Natural killer cell (primary cell): ENCODE data around the gene PDE9A. TPM values are rescaled to one million over a fixed set of nuclear protein-coding genes. Genes with fewer than 3 reads are reported as not detected.
"Not testable (repeated sequence)": the region's sequence is repeated elsewhere in the genome, so short reads cannot be mapped to it uniquely, and the experiment has no call there.

ENCODE experiments used
- ATAC-seq, 3 donors: fragments of 150-1000 bp in 2 of 3; fragments of 200-7000 bp in 1 of 3; cut with Tn5 transposase; 1 replicate in 1 of 3; 2 replicates in 2 of 3; pipeline ENCODE4 v1.10.0; 2021; ENCODE audit warnings: mild to moderate bottlenecking in 2 of 3, moderate library complexity in 2 of 3
- DNase-seq, 2 donors: peaks; one replicate each; pipeline versions ENCODE4 v3.0.0 to v3.0.0-alpha.2; 2013 to 2021; ENCODE audit warnings: mixed read lengths in 1 of 2
- H3K27ac ChIP-seq: one replicate; pipeline ENCODE4 v1.5.1; 2013; ENCODE audit warnings: mild to moderate bottlenecking, low read length
- H3K27me3 ChIP-seq: one replicate; pipeline ENCODE4 v1.6.1; 2013; ENCODE audit warnings: low read length; ENCODE audit not compliant: control insufficient read depth, insufficient read depth
- H3K36me3 ChIP-seq: one replicate; pipeline ENCODE4 v1.6.1; 2013; ENCODE audit warnings: low read length; ENCODE audit not compliant: control insufficient read depth, insufficient read depth
- H3K4me1 ChIP-seq: one replicate; pipeline ENCODE4 v1.6.1; 2013; ENCODE audit warnings: low read length; ENCODE audit not compliant: control insufficient read depth, insufficient read depth
- H3K4me3 ChIP-seq: one replicate; pipeline ENCODE4 v1.5.1; 2013; ENCODE audit warnings: low read length
- H3K9me3 ChIP-seq: one replicate; pipeline ENCODE4 v1.6.1; 2013; ENCODE audit warnings: low read length; ENCODE audit not compliant: control insufficient read depth, insufficient read depth
- H3K27ac Mint-ChIP-seq, 2 donors: one replicate each; pipeline ENCODE4 v1.8.0; 2022; ENCODE audit warnings: mild to moderate bottlenecking in 2 of 2, mixed read lengths in 2 of 2, moderate library complexity in 1 of 2
- H3K27me3 Mint-ChIP-seq, 2 donors: one replicate each; pipeline ENCODE4 v1.8.0; 2022; ENCODE audit warnings: low read depth in 2 of 2, mixed read lengths in 2 of 2
- H3K36me3 Mint-ChIP-seq: one replicate; pipeline ENCODE4 v1.8.0; 2022; ENCODE audit warnings: mixed read lengths
- H3K4me1 Mint-ChIP-seq, 2 donors: one replicate each; pipeline ENCODE4 v1.8.0; 2022; ENCODE audit warnings: mixed read lengths in 2 of 2
- H3K4me3 Mint-ChIP-seq: one replicate; pipeline ENCODE4 v1.8.0; 2022; ENCODE audit warnings: mild to moderate bottlenecking, moderate library complexity, mixed read lengths
- H3K9me3 Mint-ChIP-seq, 2 donors: one replicate each; pipeline ENCODE4 v1.8.0; 2022; ENCODE audit warnings: mixed read lengths in 2 of 2
- WGBS: methylation state at CpG from one replicate; pipeline ENCODE4 v1.1.7; 2013; ENCODE audit warnings: missing lambda C conversion rate; ENCODE audit not compliant: insufficient coverage; 5-methylcytosine and 5-hydroxymethylcytosine counted together
- intact Hi-C: fragments of 100-400 bp; cut with micrococcal nuclease; formaldehyde crosslinking; loops from one replicate; pipeline ENCODE4 v1.14.2; 2022
- total RNA-seq, 4 donors: library from RNA; stranded (reverse); fragments of 120-200 nt in 1 of 4; gene quantifications; one replicate each; pipeline versions ENCODE4 v1.2.3 to v1.2.4, GENCODE V29; 2013 to 2022
- TF ChIP-seq, protein P1 (sequence below): fragments of 200-600 bp; IDR thresholded peaks from one replicate; pipeline ENCODE4 v1.8.0; 2022; ENCODE audit warnings: antibody characterized with exemption

The PDE9A gene
- total RNA-seq, 3 donors from 2014 or later (not counting 1 experiment from before 2014, with no cell fraction given), result 1.0 to 4.1 (median 1.2) TPM

DNA sequence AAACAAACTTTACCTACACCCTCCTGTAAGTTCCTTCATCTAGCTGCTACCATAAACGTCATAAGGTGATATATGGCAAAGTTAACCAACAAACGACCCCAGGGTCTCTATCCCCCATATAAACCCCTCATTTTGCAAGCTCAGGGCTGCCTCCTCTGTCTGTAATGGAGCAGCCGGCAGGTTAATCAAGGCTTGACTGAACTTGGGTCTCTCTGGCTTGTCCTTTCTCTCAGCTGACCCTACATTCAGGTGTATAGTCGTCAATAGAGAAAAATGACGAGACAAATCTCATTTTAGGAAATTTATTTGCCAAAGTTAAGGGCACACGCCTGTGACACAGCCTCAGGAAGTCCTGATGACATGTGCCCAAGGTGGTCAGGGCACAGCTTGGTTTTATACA lies 158.5 kb downstream of the PDE9A start:
- H3K9me3 ChIP-seq, result no peaks in the 10 kb centered on the region

DNA sequence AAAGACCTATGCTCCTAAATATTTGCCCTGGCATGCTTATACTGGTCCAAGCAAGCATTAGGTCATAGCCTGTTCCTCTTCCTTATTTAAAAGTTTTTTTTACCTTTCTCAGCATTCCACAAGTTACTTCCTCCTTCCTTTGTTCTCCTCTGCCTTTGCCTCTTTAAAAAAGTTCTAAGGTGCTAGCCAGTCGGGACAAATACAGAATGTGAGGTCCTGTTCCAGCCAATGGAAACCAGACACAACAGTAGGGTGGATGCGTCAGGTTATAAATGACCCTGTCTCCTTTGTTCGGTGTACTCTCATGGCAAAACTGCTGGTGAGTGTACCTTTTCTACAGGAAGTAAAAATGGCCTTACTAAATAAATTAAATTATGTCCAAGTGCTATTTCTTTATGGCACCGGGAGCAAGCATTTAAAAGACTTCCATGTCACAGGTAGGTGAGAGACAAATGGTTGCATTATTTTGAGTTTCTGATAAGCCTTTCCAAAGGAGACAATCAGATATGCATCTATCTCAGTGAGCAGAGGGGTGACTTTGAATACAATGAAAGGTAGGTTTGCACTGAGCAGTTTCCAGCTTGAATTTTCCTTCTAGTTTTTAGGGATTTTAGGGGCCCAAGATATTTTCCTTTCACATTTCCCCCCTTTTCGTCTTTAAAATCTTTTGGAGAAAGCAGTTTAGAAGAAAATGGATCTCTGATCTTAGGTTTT lies 159.3 kb downstream of the PDE9A start:
- not testable (repeated sequence) for DNase-seq, H3K4me3 ChIP-seq, H3K36me3 ChIP-seq, H3K27ac Mint-ChIP-seq, H3K36me3 Mint-ChIP-seq, H3K9me3 ChIP-seq, H3K27me3 ChIP-seq, H3K9me3 Mint-ChIP-seq, H3K4me1 ChIP-seq, H3K4me3 Mint-ChIP-seq, ATAC-seq, H3K4me1 Mint-ChIP-seq, H3K27ac ChIP-seq
- 48% methylated on average over 4 of the region's 5 CpGs for WGBS
- H3K27me3 Mint-ChIP-seq, result peaks cover 11 to 43% of the 10 kb centered on the region in 2 donors
- intact Hi-C loops, result loop anchor here (10.0 kb wide), 1 partner anchor 128 kb away; no protein-coding TSS in a partner anchor

More for the DNA sequence above, 158.5 kb downstream of the PDE9A start:
- H3K4me1 ChIP-seq, result no peaks in the 10 kb centered on the region
- H3K9me3 Mint-ChIP-seq, result no peaks in the 10 kb centered on the region
- H3K36me3 ChIP-seq, result no peaks in the 10 kb centered on the region
- intact Hi-C loops, result loop anchor here (10.0 kb wide), 1 partner anchor 127 kb away; no protein-coding TSS in a partner anchor
- peaks cover 8 to 38% of the 10 kb centered on the region in 2 donors for H3K27me3 Mint-ChIP-seq
- H3K27ac ChIP-seq, result no peak overlapping the region
- no peaks in the 10 kb centered on the region for H3K4me1 Mint-ChIP-seq
- no peak overlapping the region for H3K4me3 Mint-ChIP-seq
- ATAC-seq (no peak), DNase-seq (no peak)
- H3K4me3 ChIP-seq, result no peak overlapping the region
- WGBS, result 80% methylated on average over 6 of the region's 6 CpGs
- H3K27ac Mint-ChIP-seq, result no peak overlapping the region
- no peaks in the 10 kb centered on the region for H3K27me3 ChIP-seq
- TF ChIP-seq, protein P1, sequence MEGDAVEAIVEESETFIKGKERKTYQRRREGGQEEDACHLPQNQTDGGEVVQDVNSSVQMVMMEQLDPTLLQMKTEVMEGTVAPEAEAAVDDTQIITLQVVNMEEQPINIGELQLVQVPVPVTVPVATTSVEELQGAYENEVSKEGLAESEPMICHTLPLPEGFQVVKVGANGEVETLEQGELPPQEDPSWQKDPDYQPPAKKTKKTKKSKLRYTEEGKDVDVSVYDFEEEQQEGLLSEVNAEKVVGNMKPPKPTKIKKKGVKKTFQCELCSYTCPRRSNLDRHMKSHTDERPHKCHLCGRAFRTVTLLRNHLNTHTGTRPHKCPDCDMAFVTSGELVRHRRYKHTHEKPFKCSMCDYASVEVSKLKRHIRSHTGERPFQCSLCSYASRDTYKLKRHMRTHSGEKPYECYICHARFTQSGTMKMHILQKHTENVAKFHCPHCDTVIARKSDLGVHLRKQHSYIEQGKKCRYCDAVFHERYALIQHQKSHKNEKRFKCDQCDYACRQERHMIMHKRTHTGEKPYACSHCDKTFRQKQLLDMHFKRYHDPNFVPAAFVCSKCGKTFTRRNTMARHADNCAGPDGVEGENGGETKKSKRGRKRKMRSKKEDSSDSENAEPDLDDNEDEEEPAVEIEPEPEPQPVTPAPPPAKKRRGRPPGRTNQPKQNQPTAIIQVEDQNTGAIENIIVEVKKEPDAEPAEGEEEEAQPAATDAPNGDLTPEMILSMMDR, result no peak
- H3K36me3 Mint-ChIP-seq, result no peaks in the 10 kb centered on the region

DNA sequence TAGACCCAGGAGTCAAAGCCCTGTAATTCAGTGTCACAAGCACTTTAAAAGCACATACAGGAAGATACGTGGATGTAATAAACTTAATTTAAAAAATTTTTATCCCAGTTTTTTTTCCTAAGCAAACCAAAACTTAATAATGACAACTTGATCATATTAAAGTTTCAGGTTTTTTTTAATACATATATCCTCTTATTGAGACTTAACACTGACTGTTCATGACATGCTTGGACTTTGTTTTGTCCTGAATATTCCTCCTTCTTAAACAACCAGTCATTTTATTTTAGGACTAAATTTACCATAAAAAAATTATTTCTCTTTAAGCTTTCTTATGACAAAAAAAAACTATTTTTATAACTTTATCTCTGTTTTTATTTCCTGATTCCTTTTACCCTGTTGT lies 161.8 kb downstream of the PDE9A start:
- no peak for DNase-seq
- Mint-ChIP-seq H3K27me3 (peaks cover 14 to 34% of the 10 kb centered on the region in 2 donors), H3K27ac (no peak overlapping the region), H3K4me1 (no peaks in the 10 kb centered on the region), H3K36me3 (no peaks in the 10 kb centered on the region), H3K4me3 (no peak overlapping the region), H3K9me3 (no peaks in the 10 kb centered on the region)
- WGBS, result no CpG with 5 or more reads among the region's 1 CpG
- H3K9me3 ChIP-seq, result no peaks in the 10 kb centered on the region
- no peak overlapping the region for H3K4me3 ChIP-seq
- H3K27me3 ChIP-seq, result peaks cover 4% of the 10 kb centered on the region
- TF ChIP-seq, protein P1, result no peak
- intact Hi-C loops, result loop anchor here (5.0 to 10.0 kb wide), 2 partner anchors 130 to 163 kb away; partner anchors contain the start of gene PDE9A
- no peak for ATAC-seq
- no peak overlapping the region for H3K27ac ChIP-seq
- no peaks in the 10 kb centered on the region for H3K4me1 ChIP-seq
- no peaks in the 10 kb centered on the region for H3K36me3 ChIP-seq

DNA sequence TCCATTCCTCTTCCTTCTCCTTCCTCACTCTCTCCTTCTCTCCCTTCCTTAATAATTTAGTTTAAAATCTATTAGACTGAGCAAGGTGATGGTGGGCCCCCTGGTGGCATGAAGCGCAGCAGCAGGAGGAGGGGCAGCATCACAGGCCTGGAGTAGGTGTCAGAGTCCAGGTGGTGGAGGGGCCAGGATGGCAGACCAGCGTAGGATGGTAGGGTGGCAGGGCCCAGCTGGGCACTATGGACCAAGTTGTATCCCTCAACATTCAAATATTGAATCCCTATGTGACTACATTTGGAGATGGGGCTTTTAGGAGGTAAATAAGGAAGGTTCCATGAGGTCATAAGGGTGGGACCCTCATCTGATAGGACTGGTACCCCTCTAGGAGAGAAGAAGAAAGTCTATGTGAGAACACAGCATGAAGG lies 164.9 kb downstream of the PDE9A start:
- no peak overlapping the region for H3K4me3 ChIP-seq
- DNase-seq (peak; percentile 56 to 76), ATAC-seq (peak; percentile 77 to 89 (median 84))
- H3K27me3 ChIP-seq, result peaks cover 13% of the 10 kb centered on the region
- no peak overlapping the region for H3K27ac ChIP-seq
- H3K36me3 ChIP-seq, result no peaks in the 10 kb centered on the region
- Mint-ChIP-seq H3K27me3 (peaks cover 14 to 18% of the 10 kb centered on the region in 2 donors), H3K9me3 (no peaks in the 10 kb centered on the region), H3K27ac (no peak overlapping the region), H3K36me3 (no peaks in the 10 kb centered on the region), H3K4me1 (no peaks in the 10 kb centered on the region), H3K4me3 (no peak overlapping the region)
- no peaks in the 10 kb centered on the region for H3K9me3 ChIP-seq
- TF ChIP-seq, protein P1, result peak; percentile 96
- no peaks in the 10 kb centered on the region for H3K4me1 ChIP-seq
- intact Hi-C loops, result loop anchor here (2.0 to 10.0 kb wide), 3 partner anchors 134 to 226 kb away; partner anchors contain the start of gene PDE9A
- 60% methylated on average over 1 of the region's 2 CpGs for WGBS
